HEK293 (cell line): Measurements from ENCODE around the gene ZAR1.

ENCODE experiments used
- CTCF ChIA-PET: fragments of 350-600 bp; formaldehyde crosslinking; extraction: SDS; loops from one replicate; lab custom pipeline; 2021; ENCODE audit warnings: antibody characterized with exemption; lab: Yijun Ruan, JAX
- POLR2A ChIA-PET: fragments of 300-600 bp; formaldehyde crosslinking; extraction: SDS; loops from one replicate; lab custom pipeline; 2020; ENCODE audit warnings: antibody characterized with exemption, inconsistent platforms; lab: Yijun Ruan, JAX
- H3K27ac ChIP-seq: fragments of 200-500 bp; sonication (Bioruptor generic); 2 replicates; pipeline ENCODE4 v1.5.1; 2014; ENCODE audit warnings: low read depth, low read length, control low read depth, inconsistent platforms; ENCODE audit errors: extremely low read depth
- H3K36me3 ChIP-seq, 2 experiments: fragments of 200-500 bp in 1 of 2; sonication (Bioruptor generic) in 1 of 2; 1 replicate in 1 of 2; 2 replicates in 1 of 2; pipeline ENCODE4 v1.5.1; 2014 to 2017; ENCODE audit warnings: inconsistent platforms in 2 of 2, low read length in 2 of 2; ENCODE audit not compliant: control insufficient read depth in 2 of 2, insufficient read depth in 1 of 2
- H3K4me1 ChIP-seq: fragments of 200-500 bp; sonication (Bioruptor generic); 2 replicates; pipeline ENCODE4 v1.5.1; 2014; ENCODE audit warnings: mild to moderate bottlenecking, low read length, inconsistent platforms; ENCODE audit not compliant: control insufficient read depth, insufficient read depth
- H3K4me3 ChIP-seq: 2 replicates; pipeline ENCODE4 v1.5.1; 2011; ENCODE audit warnings: low read depth, mild to moderate bottlenecking, control low read depth, low read length, moderate library complexity
- H3K9me3 ChIP-seq: fragments of 200-500 bp; sonication (Bioruptor generic); 2 replicates; pipeline ENCODE4 v1.5.1; 2014; ENCODE audit warnings: low read depth, low read length, inconsistent platforms; ENCODE audit not compliant: control insufficient read depth, insufficient read depth
- BCL11B ChIP-seq: fragments of 450-650 bp; formaldehyde crosslinking; IDR thresholded peaks from 2 replicates; pipeline ENCODE4 v1.5.1; 2016; ENCODE audit warnings: low read depth, missing biosample characterization, missing genetic modification characterization
- EGR2 ChIP-seq: fragments of 450-650 bp; formaldehyde crosslinking; IDR thresholded peaks from 2 replicates; pipeline ENCODE4 v1.5.1; 2016; ENCODE audit warnings: low read depth, missing biosample characterization, missing genetic modification characterization
- HOXD13 ChIP-seq: sonication (generic); formaldehyde crosslinking; IDR thresholded peaks from 2 replicates; pipeline ENCODE4 v1.8.0; 2022; ENCODE audit warnings: missing genetic modification reagents, borderline replicate concordance
- PRDM1 ChIP-seq: fragments of 450-650 bp; formaldehyde crosslinking; IDR thresholded peaks from 2 replicates; pipeline ENCODE4; 2016; ENCODE audit warnings: missing biosample characterization, missing genetic modification characterization
- SP3 ChIP-seq: fragments of 450-650 bp; formaldehyde crosslinking; IDR thresholded peaks from 2 replicates; pipeline ENCODE4 v1.5.1; 2016; ENCODE audit warnings: missing biosample characterization, missing genetic modification characterization
- SP7 ChIP-seq: fragments of 450-650 bp; formaldehyde crosslinking; IDR thresholded peaks from 2 replicates; pipeline ENCODE4 v1.5.1; 2016; ENCODE audit warnings: missing biosample characterization, missing genetic modification characterization
- ZBTB20 ChIP-seq: fragments of 450-650 bp; formaldehyde crosslinking; IDR thresholded peaks from 2 replicates; pipeline ENCODE4 v1.5.1; 2016; ENCODE audit warnings: missing biosample characterization, missing genetic modification characterization
- ZNF157 ChIP-seq: fragments of 450-650 bp; formaldehyde crosslinking; IDR thresholded peaks from 2 replicates; pipeline ENCODE4 v1.5.1; 2016; ENCODE audit warnings: missing biosample characterization, missing genetic modification characterization
- ZNF214 ChIP-seq: fragments of 450-650 bp; formaldehyde crosslinking; IDR thresholded peaks from 2 replicates; pipeline ENCODE4 v1.5.1; 2017; ENCODE audit warnings: missing biosample characterization, mild to moderate bottlenecking, missing genetic modification characterization, borderline replicate concordance
- ZNF544 ChIP-seq: fragments of 450-650 bp; formaldehyde crosslinking; IDR thresholded peaks from 2 replicates; pipeline ENCODE4 v1.5.0; 2017; ENCODE audit warnings: missing biosample characterization, missing genetic modification characterization
- ZNF664 ChIP-seq: fragments of 450-650 bp; formaldehyde crosslinking; IDR thresholded peaks from 2 replicates; pipeline ENCODE4 v1.5.1; 2016; ENCODE audit warnings: missing biosample characterization, missing genetic modification characterization
- ZNF707 ChIP-seq: fragments of 450-650 bp; formaldehyde crosslinking; IDR thresholded peaks from 2 replicates; pipeline ENCODE4 v1.5.1; 2016; ENCODE audit warnings: missing biosample characterization, missing genetic modification characterization
- TF ChIP-seq, protein P1 (sequence below): fragments of 450-650 bp; formaldehyde crosslinking; IDR thresholded peaks from 2 replicates; pipeline ENCODE4 v1.5.1; 2016; ENCODE audit warnings: missing biosample characterization, missing genetic modification characterization, low read depth
- TF ChIP-seq, protein P2 (sequence below): fragments of 450-650 bp; formaldehyde crosslinking; IDR thresholded peaks from 2 replicates; pipeline ENCODE4 v1.5.1; 2017; ENCODE audit warnings: missing biosample characterization, missing genetic modification characterization
- TF ChIP-seq, protein P3 (sequence below): fragments of 450-650 bp; IDR thresholded peaks from 2 replicates; pipeline ENCODE4 v1.5.1; 2018; ENCODE audit warnings: missing biosample characterization, mild to moderate bottlenecking, missing genetic modification characterization
- TF ChIP-seq, protein P4 (sequence below): fragments of 450-650 bp; formaldehyde crosslinking; conservative IDR thresholded peaks from 2 replicates; pipeline ENCODE4 v1.5.1; 2016; ENCODE audit warnings: low read depth, missing biosample characterization, missing genetic modification characterization
- TF ChIP-seq, protein P5 (sequence below): fragments of 450-650 bp; formaldehyde crosslinking; IDR thresholded peaks from 2 replicates; pipeline ENCODE4 v1.5.1; 2016; ENCODE audit warnings: missing biosample characterization, missing genetic modification characterization

ZAR1 gene

DNA sequence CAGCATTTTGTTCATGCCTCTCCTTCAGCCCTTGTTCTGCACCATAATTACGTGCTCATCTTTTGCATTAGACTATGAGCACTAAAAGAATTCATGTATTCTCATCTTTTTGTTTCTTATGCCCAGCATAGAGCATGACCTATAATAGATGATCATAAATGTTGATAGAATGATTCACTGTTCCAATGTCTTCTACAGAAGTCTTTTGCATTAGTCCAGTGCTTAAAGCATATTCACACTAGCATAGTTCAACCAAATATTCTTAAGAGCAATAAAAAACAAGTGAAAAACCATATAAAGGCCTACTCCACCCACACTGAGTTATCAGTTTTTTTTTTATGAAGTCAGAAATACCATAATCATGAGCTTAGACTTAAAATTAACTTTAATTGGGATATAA lies 43.4 kb upstream of the ZAR1 start:
- no peaks in the 10 kb centered on the region for H3K9me3 ChIP-seq
- POLR2A ChIA-PET = no interaction called here
- TF ChIP-seq, protein P1, sequence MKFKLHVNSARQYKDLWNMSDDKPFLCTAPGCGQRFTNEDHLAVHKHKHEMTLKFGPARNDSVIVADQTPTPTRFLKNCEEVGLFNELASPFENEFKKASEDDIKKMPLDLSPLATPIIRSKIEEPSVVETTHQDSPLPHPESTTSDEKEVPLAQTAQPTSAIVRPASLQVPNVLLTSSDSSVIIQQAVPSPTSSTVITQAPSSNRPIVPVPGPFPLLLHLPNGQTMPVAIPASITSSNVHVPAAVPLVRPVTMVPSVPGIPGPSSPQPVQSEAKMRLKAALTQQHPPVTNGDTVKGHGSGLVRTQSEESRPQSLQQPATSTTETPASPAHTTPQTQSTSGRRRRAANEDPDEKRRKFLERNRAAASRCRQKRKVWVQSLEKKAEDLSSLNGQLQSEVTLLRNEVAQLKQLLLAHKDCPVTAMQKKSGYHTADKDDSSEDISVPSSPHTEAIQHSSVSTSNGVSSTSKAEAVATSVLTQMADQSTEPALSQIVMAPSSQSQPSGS (tag by site-specific recombination) = no peak
- no peak for TF ChIP-seq ZBTB20
- TF ChIP-seq, all 188 proteins: peak for 0
- Histone ChIP-seq H3K4me3 (no peak overlapping the region), H3K27ac (no peak overlapping the region), H3K4me1 (no peaks in the 10 kb centered on the region), H3K36me3 (no peaks in the 10 kb centered on the region)
- CTCF ChIA-PET = interaction anchor here (0.6 to 1.8 kb wide), 5 partner anchors 10 to 498 kb away, joined by 3 to 6 read pairs (median 3); no protein-coding TSS in a partner anchor

DNA sequence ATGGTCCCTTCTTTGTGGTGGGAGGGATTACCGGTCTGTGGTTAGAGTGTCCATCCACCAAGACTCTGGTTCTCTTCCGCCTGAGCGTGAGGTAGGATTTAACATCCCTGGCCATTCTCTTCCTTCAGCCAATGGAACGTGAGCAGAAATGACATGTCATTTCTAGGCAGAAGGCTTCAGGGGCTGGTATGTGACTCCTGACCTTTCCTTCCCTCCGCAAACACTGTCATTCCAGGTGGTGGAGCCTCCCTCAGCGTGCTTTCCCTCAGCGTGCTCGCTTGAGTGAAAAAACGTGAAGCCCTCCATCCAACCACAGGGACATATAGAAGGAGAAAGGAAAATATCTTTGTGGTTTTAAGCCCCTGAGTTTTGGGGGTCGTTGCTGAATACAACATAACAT lies 40.9 kb upstream of the ZAR1 start:
- CTCF ChIA-PET = no interaction called here
- POLR2A ChIA-PET = no interaction called here
- H3K4me1 ChIP-seq = no peaks in the 10 kb centered on the region
- no peaks in the 10 kb centered on the region for H3K9me3 ChIP-seq
- no peak overlapping the region for H3K27ac ChIP-seq
- TF ChIP-seq ZNF214 = no peak
- TF ChIP-seq SP3 (tag by site-specific recombination) = no peak
- no peak for TF ChIP-seq ZNF544
- TF ChIP-seq PRDM1 (tag by site-specific recombination) = no peak
- TF ChIP-seq BCL11B (tag by site-specific recombination) = no peak
- TF ChIP-seq, protein P2, sequence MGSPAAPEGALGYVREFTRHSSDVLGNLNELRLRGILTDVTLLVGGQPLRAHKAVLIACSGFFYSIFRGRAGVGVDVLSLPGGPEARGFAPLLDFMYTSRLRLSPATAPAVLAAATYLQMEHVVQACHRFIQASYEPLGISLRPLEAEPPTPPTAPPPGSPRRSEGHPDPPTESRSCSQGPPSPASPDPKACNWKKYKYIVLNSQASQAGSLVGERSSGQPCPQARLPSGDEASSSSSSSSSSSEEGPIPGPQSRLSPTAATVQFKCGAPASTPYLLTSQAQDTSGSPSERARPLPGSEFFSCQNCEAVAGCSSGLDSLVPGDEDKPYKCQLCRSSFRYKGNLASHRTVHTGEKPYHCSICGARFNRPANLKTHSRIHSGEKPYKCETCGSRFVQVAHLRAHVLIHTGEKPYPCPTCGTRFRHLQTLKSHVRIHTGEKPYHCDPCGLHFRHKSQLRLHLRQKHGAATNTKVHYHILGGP (tag by site-specific recombination) = no peak
- TF ChIP-seq ZNF157 = no peak
- TF ChIP-seq, protein P3, sequence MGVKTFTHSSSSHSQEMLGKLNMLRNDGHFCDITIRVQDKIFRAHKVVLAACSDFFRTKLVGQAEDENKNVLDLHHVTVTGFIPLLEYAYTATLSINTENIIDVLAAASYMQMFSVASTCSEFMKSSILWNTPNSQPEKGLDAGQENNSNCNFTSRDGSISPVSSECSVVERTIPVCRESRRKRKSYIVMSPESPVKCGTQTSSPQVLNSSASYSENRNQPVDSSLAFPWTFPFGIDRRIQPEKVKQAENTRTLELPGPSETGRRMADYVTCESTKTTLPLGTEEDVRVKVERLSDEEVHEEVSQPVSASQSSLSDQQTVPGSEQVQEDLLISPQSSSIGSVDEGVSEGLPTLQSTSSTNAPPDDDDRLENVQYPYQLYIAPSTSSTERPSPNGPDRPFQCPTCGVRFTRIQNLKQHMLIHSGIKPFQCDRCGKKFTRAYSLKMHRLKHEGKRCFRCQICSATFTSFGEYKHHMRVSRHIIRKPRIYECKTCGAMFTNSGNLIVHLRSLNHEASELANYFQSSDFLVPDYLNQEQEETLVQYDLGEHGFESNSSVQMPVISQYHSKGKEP (tag by site-specific recombination) = no peak
- TF ChIP-seq, protein P4, sequence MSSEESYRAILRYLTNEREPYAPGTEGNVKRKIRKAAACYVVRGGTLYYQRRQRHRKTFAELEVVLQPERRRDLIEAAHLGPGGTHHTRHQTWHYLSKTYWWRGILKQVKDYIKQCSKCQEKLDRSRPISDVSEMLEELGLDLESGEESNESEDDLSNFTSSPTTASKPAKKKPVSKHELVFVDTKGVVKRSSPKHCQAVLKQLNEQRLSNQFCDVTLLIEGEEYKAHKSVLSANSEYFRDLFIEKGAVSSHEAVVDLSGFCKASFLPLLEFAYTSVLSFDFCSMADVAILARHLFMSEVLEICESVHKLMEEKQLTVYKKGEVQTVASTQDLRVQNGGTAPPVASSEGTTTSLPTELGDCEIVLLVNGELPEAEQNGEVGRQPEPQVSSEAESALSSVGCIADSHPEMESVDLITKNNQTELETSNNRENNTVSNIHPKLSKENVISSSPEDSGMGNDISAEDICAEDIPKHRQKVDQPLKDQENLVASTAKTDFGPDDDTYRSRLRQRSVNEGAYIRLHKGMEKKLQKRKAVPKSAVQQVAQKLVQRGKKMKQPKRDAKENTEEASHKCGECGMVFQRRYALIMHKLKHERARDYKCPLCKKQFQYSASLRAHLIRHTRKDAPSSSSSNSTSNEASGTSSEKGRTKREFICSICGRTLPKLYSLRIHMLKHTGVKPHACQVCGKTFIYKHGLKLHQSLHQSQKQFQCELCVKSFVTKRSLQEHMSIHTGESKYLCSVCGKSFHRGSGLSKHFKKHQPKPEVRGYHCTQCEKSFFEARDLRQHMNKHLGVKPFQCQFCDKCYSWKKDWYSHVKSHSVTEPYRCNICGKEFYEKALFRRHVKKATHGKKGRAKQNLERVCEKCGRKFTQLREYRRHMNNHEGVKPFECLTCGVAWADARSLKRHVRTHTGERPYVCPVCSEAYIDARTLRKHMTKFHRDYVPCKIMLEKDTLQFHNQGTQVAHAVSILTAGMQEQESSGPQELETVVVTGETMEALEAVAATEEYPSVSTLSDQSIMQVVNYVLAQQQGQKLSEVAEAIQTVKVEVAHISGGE (tag by site-specific recombination) = no peak
- no peak for TF ChIP-seq ZNF707
- no peak for TF ChIP-seq EGR2 (tag by site-specific recombination)
- no peak for TF ChIP-seq SP7 (tag by site-specific recombination)
- TF ChIP-seq, protein P5, sequence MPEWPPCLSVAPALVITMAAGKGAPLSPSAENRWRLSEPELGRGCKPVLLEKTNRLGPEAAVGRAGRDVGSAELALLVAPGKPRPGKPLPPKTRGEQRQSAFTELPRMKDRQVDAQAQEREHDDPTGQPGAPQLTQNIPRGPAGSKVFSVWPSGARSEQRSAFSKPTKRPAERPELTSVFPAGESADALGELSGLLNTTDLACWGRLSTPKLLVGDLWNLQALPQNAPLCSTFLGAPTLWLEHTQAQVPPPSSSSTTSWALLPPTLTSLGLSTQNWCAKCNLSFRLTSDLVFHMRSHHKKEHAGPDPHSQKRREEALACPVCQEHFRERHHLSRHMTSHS (tag by site-specific recombination) = no peak
- TF ChIP-seq ZNF664 (tag by site-specific recombination) = no peak
- no peak for TF ChIP-seq HOXD13 (CRISPR knock-in tag)
- H3K36me3 ChIP-seq = no peaks in the 10 kb centered on the region
- no peak overlapping the region for H3K4me3 ChIP-seq
